NOMO-1 treated with DMSO at 0.1 percent for 48 hours (cell line): ENCODE results near the gene MTARC1.

Experiments
- DNase-seq: peaks from one replicate; lab custom pipeline; 2025; ENCODE audit not compliant: unreplicated experiment; lab: John Stamatoyannopoulos, UW

MTARC1 gene

DNA sequence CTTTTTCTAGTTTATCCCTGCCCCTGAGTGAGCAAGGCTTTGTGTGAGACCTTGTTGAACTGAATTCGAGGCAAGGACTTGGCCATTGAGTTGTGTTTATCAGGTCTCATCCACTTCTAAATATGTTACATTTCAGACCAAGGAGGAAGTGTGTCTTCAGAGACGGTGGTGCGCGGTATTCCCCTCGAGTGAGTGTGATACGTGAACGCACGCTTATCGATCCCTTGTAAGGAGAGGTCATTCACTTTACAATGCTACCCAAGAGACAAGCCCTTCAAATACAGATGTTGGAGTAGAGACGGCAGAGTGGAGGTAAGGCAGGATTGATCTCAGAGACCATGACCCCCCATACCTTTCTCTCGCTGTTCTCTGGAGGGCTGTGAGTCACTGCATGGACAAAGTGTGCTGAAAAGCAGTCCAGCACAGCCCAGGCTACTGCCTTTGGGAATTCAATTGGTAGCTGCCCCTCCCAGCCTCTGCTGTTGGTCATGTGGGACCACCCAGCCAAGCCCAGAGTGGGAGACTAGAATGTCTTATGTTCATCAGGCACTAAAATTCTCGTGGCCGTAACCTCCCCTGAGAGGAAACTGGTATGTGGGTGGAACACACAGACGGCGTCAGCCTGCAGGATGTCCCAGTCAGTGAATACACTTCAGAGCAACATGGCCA is 16.3 kb upstream of the MTARC1 start:
- DNase-seq = no peak

DNA sequence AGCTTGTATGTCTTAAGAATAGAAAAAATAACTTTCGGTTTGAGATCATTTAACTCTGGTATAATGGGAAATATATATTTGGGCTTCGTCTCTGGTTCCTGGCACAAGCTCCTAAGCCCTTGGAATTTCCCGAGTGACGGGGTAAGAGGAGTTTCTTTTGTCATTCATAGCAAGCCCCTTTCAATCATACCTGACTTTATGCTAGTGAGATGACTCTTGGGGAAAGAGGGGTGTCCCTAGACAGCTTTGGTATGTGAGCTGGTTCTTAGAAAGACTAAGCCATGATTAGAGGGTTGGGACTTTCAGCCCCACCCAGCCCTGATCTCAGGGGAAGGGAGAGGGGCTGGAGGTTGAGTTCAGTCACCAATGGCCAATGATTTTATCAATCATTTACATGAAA is 13.9 kb upstream of the MTARC1 start:
- no peak for DNase-seq

DNA sequence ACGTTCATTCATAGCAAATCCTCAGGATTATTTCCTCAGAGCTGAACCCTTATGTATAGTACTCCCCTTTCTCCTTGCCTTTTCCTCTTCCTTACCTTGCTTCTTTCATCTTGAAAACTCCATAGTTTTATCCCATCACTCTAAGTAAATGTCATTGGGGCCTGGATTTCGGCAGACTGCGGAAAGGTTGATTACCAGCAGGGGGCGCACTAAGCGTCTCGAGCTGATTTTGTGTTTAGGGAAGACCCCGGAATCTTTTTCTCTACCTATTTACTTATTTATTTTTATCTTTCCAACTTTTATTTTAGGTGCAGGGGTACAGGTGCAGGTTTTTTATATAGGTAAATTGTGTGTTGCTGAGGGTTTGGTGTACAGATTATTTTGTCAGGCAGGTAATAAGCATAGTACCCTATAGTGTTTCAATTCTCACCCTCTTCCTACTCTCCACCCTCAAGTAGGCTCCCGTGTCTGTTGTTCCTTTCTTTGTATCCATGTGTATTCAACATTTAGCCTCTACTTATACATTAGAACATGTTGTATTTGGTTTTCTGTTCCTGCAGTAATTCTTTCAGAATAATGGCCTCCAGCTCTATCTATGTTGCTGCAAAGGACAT is 11.4 kb upstream of the MTARC1 start:
- peak; percentile 27 for DNase-seq

DNA sequence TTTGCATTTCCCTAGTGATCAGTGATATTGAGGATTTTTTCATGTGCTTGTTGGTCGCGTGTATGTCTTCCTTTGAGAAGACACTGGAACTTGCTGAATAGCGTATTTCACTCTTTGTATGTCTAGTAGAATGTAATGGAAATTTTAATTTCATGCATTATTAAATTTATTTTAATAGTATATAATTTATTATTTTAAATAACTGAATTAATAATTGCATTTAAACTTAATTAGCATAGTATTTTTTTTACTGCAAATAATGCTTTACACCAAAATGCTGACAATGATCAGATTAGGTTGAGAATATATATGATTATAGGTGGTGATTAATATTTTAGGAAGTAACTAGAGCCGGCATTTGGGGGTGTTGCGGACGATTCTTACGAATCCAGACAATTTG is 10.5 kb upstream of the MTARC1 start:
- DNase-seq = no peak

DNA sequence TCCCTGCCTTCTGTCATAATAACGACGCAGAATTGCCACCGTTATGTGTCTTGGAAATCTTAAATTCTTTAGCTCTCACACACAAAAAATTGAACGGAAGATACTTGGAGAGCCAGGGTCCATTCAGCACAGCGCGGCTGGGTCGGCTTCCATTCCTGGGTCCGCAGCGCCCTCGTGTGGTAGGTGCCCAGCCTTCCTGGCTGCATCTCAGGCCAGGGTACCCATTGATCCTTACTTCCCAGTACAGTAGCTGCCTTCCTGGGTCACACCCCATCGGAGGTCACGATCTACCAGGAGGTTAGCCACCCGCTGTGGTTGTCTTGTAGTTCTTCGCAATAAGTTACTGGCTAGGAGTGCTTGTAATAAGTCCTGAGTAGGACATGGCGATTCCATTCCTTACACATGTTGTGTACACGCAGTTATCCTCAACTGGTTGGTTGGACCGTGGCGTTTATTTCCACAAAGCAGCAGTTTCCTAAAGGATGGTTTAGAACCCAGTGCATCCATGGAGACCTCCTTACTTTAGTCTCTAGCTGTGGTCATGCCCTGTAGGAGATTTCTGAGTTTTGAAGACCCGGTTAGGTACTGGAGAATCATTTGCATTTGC is 9.9 kb upstream of the MTARC1 start:
- DNase-seq = peak; percentile 44

DNA sequence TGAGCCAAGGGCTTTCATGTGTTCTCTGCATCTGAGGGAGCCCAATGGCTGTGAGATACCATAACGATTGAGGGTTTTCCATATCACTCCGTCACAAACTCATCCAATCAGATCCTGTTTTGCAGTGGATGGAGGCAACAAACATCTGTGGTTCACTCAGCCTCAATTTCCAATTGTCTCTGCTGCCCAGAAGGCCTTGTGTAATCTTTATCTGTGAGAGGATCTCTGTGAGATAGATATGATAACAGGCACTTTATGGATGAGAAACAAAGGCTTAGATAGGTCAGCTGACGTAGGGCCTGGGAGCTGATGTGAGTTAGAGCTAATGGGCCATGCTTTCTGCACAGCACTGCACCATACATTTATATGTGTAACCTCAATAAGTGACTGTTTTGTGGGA is 3.3 kb upstream of the MTARC1 start:
- DNase-seq = no peak

DNA sequence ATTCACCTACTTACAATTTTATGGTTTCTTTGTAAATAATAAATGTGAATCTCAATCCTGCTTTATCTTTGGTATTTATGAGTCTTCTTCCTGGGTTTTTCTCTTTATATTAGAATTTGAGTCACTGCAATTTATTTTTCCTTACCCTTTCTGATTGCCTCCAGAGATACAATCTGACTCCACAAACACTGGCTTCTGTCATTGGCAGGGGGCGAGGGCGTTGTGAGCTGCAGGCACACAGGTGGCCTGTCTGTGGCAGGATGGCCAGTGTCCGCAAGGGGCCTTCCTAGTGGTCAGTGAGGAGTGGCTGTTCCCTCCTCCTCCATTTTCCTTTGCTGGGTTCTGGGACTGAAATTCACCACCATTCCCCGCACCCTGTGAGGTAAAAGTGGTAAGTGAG is 2.0 kb upstream of the MTARC1 start:
- DNase-seq = no peak

DNA sequence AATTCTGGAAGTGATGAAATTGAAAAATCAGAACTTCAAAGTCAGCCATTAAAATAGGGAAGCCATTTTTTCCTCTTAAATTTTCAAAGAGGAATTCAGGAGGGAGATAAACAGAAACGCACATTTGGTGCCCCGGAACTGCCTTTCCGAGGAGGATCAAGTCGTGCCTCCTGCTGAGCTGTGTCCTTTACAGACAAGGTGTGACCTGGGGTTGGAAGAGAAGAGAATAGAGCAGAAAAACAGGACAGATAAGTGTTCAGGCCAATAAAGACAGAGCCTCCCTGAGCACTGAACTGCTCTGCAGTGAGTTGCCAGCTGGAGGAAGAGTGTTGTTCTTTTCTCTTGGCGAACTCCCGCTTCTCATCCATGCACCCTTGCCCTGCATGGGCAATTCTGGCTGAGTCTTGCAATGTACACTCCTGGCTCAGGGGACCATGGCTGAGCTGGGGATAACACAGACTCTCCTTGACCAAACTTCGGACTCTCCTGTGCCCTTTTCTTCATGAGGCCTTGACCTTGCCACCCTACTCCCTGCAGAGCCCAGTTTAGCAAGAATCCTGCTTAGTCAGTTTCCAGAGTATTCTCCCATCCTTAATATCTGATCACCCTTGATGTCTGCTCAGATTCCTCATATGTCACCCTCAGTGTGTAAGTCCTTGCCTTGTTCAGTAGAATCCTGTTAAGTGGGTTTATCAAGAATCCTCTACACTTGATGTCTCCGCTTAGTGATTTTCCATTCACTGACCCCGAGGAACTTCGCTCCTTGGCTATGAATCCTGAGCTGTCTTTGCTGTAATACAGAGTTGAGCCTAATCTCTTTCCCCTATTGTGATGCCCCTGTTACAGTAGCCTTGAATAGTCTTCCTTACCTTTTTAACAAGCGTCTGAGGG is 1.3 kb upstream of the MTARC1 start:
- DNase-seq = no peak

DNA sequence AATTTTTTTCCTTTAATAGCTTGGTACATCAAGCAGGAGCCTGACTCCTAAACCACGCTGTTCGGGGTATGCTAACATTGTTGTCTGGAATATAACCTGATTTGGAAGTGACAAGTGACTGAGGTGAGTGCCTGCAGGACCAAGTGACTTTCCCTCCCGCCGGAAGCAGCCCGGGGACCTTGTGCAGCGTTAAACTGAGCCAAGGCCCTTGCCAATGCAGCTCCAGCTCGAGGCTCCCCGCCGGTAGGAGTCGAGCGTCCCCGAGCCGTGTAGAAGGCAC is 716 bp upstream of the MTARC1 start:
- no peak for DNase-seq

DNA sequence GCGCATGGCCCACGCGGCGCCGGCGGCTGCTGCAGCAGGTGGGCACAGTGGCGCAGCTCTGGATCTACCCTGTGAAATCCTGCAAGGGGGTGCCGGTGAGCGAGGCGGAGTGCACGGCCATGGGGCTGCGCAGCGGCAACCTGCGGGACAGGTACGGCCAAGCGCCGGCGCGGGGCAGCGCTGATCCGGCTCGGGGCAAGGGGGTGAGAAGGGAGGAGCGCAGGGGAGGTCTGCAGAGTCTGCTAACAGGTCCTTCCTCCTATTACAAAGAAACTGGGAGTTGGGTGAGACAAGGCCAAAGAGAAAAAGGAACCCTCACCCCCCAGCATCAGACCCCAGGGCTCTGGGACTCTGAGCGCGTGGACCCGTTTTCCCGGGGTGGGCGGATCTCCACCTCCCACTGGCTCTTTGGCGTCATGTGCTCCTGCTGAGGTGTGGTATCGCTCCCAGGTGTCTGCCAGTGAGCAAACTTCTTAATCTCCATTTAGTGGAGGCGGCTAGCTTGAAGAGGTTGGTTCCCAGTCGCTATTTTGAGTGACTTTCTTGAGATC is 431 bp downstream of the MTARC1 start:
- peak; percentile 12 for DNase-seq

DNA sequence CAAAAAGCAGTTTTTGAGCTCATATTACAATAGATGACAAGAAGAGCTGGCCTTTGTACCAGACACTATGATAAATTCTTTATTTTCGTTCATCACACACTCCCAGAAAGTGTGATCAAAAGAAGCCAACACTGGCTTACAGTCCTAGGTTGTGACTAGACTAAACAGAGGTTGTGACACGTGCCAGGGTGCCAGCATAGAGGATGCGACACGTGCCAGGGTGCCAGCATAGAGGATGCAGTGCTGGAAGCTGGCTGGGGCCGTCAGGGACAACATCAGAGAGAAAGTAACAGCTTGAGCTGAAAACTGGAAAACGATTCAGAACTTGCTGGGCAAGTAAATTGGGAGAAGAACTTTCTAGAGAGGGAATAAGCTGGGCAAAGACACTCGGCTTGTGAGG is 2.2 kb downstream of the MTARC1 start:
- no peak for DNase-seq

DNA sequence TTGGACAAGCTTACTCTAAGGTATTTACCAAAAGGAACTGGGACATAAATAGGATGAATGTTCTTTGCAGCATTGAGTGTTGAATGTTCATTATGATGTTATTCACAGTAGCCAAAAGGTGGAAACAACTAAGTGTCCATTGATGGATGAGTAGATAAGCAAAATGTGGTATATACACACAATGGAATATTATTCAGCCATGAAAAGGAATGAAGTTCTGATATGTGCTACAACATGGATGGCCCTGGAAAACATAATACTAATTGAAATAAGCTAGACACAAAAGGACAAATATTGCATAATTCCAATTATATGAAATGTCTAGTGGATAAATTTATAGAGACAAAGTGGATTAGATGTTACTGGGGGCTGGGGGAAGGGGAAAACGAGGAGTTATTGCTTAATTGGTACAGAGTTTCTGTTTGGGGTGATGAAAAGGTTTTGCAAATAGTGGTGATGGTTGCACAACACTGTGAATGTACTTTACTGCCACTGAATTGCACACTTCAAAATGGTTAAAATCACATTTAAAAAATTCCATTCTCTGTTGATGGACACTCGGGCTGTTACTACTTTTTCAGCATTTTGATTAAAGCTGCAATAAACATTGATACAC is 2.9 kb downstream of the MTARC1 start:
- DNase-seq = peak; percentile 70

DNA sequence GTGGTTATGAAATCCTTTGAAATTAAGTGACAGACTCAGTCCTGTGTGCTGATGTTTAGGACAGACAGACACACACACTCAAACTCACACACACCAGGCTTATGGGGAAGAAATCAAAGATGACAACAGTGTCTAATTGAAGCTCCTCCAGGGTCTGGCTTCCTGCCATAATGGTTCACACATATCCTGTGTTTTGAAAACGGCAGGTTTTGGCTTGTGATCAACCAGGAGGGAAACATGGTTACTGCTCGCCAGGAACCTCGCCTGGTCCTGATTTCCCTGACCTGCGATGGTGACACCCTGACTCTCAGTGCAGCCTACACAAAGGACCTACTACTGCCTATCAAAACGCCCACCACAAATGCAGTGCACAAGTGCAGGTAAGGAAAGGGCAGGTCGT is 4.6 kb downstream of the MTARC1 start:
- DNase-seq = peak; percentile 3

DNA sequence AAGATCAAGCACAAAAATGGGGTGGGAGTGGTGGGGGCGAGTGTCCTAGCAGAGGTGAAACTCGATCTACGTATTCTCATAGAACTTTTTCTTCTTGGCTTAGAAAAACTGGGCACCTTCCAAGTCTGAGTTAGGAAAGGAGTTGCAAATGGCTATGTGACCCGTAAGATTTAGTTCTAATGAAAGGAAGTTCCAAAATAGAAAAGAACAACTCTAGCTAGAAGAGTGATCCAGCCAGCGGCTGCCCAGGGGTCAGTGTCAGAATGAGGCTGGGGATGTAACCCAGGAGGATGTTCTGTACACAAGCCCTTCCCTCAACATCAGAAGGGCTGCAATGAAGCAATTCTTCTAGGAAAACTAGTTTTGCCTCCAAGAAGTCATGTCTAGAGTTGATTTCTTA is 5.2 kb downstream of the MTARC1 start:
- no peak for DNase-seq

DNA sequence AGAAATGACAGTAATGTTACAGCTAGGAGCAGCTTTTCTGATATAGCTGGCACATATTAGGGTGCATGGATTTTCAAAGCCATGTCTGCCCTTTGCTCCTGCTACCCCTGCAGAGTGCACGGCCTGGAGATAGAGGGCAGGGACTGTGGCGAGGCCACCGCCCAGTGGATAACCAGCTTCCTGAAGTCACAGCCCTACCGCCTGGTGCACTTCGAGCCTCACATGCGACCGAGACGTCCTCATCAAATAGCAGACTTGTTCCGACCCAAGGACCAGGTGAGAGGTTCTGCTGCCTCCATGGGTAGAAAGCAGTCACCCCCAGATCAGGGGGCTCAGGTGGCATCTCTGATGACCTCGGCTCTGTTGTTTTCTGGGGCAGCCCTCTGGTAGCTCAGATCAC is 9.8 kb downstream of the MTARC1 start:
- DNase-seq = no peak

DNA sequence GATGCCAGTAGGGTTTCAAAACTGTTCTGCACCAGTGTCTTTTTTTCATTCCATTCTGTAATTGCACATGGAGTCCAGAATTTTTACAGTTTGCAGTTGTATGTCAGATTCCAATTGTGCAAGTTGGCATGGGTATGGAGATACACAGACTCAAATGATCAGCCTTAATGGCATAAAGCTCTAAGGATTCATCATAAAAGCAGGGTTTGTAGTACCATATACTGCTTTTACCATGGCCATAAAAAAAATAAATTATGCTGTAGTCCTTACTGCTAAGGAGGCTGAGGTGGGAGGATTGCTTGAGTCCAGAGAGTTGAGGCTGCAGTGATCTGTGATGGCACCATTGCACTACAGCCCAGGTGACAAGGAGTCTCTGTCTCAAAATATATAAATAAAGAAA is 10.3 kb downstream of the MTARC1 start:
- DNase-seq = no peak

DNA sequence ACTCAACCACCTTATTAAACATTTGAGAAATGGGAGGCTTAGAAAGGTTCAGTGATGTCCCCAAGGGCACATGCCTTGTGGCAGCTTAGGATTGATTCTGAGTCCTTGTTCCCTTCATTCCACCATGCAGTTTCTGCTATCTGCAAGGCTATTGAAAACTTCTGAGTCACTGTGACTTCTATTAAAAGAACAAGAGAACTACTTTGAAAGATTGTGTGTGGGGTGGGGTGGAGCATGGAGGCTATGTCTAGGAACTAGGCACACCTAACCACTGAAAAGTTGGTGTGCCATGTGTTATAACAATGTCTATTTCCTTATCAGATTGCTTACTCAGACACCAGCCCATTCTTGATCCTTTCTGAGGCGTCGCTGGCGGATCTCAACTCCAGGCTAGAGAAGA is 10.8 kb downstream of the MTARC1 start:
- no peak for DNase-seq

DNA sequence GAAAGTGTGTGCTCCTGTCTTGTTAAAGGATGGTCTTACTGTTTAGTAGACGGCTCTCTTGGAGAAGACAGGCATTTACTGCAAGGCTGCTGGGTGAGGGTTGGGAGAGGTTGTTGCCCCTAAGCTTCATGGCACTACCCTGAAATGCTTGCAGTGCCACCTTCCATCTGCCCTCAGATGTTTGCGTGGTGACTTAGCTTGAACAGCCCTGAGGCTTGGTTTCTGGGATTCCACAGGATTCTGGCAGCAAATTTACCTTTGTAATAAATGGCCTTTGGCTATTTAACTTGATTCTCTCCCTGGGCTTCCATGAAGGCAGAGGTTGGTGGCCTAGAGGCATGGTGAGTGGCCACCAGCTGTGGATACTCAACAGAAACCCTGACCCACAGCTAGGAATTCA is 11.6 kb downstream of the MTARC1 start:
- DNase-seq = no peak

DNA sequence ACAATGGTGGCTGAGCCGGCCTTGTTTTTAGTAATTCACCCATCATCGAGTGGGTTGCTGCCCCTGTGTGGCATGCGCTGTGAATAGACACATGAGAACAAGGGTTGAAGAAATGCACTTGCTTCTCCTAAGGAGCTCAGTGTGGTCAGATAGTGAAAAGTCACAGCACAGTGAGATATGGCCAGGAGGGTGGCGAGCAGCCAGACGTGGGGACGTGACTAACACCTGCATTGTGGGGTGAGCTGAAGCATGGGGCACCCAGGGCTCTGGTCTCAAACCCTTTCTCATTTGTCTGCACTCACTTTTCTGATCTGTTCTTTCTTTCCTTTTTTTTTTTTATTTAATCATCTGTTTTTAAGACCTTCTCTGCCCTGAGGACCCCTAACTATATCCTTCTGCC is 13.5 kb downstream of the MTARC1 start:
- DNase-seq = no peak

DNA sequence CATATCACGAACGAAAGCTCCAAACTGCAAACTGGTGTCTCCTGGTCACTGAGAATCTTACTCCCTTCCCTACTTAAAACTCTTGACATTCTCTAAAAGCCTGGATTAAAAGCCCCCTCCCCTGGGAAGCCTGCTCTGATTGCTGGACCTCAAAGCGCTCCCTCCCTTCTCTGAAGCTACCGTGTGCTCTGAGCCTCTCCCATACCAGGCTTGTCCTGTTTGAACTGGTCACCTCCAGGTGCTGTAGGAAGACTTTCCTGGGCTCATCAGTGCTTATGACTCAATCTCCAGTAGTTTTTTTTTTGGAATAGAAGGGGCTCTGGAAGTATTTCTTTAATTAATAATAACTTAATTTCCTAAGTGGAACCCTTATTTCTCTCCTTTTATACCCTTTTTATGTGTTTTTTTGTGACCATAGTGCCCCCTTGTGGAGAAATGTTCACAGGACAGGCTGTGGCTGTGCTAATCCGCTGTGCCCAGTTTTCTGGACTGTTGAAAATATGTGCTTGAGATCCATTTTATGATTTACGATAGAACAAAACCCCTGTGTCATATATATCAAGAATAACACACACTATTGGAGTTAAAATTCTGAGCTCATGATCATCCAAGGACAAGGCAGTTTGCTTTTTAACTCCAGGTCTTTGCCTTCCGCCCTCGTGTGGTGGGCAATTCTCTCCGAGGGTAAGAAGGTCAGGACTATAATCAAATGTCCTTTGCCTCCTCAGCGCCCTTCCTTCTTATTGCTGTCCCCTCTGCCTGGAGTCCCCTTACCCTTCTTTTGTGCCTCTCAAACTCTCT is 16.9 kb downstream of the MTARC1 start:
- DNase-seq = peak; percentile 19

DNA sequence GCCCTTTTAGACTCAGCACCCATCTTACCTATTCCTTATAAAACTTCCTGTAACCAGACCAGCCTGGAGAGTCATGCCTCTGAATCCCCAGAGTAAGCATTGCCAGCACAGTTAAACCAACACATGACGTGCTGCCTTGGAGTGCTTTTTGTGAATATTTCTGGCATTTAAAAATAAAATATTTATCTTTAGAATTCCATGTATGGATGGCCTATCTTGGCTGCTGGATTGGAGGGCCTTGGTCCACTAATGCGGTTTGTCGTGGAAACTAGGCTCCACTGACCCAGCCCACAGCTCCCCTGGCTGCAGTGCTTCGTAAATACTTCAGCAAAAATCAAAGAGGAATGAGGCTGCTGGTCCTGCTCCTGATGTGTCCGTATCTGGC is 17.5 kb downstream of the MTARC1 start:
- no peak for DNase-seq
